ENCODE results near the gene COL8A2.

- TF ChIP-seq, protein P1, sequence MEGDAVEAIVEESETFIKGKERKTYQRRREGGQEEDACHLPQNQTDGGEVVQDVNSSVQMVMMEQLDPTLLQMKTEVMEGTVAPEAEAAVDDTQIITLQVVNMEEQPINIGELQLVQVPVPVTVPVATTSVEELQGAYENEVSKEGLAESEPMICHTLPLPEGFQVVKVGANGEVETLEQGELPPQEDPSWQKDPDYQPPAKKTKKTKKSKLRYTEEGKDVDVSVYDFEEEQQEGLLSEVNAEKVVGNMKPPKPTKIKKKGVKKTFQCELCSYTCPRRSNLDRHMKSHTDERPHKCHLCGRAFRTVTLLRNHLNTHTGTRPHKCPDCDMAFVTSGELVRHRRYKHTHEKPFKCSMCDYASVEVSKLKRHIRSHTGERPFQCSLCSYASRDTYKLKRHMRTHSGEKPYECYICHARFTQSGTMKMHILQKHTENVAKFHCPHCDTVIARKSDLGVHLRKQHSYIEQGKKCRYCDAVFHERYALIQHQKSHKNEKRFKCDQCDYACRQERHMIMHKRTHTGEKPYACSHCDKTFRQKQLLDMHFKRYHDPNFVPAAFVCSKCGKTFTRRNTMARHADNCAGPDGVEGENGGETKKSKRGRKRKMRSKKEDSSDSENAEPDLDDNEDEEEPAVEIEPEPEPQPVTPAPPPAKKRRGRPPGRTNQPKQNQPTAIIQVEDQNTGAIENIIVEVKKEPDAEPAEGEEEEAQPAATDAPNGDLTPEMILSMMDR (IDR thresholded peaks at IDR 0.05) = no peak
- TF ChIP-seq POLR2A (IDR thresholded peaks at IDR 0.05) = no peak
Observed at GRCh38 chr1:36137226-36137625, 12.2 kb upstream of the COL8A2 start.

All from right lobe of liver (tissue), 4 donors.